Peyer's patch (tissue), 4 donors: ENCODE data around the gene CLDN8. TPM values are rescaled to one million over a fixed set of nuclear protein-coding genes. Genes with fewer than 3 reads are reported as not detected.

ENCODE experiments used
- DNase-seq, 3 donors: peaks; one replicate each; pipeline ENCODE4 v3.0.0-alpha.2; 2017 to 2019
- H3K27ac ChIP-seq, 4 donors: fragments of 200-600 bp; sonication (generic); one replicate each; pipeline ENCODE4 v1.5.1; 2016 to 2019
- H3K27me3 ChIP-seq, 2 donors: fragments of 200-600 bp; sonication (generic); one replicate each; pipeline ENCODE4 v1.5.1; 2019
- H3K36me3 ChIP-seq, 3 donors: fragments of 200-600 bp; sonication (generic); one replicate each; pipeline ENCODE4 v1.5.1; 2016 to 2019
- H3K4me1 ChIP-seq, 4 donors: fragments of 200-600 bp; sonication (generic); one replicate each; pipeline ENCODE4 v1.5.1; 2016 to 2019
- H3K4me3 ChIP-seq, 4 donors: fragments of 200-600 bp; sonication (generic); 1 replicate in 3 of 4; 2 replicates in 1 of 4; pipeline ENCODE4 v1.5.1; 2016 to 2019; ENCODE audit warnings: mild to moderate bottlenecking in 1 of 4
- H3K9me3 ChIP-seq, 4 donors: fragments of 200-600 bp; sonication (generic); one replicate each; pipeline ENCODE4 v1.5.1; 2016 to 2019; ENCODE audit warnings: mild to moderate bottlenecking in 1 of 4
- POLR2A ChIP-seq, 2 donors: fragments of 450-650 bp; IDR thresholded peaks; one replicate each; pipeline ENCODE4 v1.5.1; 2017; ENCODE audit warnings: antibody characterized with exemption in 2 of 2, mild to moderate bottlenecking in 2 of 2, moderate library complexity in 2 of 2
- total RNA-seq, 4 donors: library from RNA; depleted of rRNA; stranded (reverse); fragments of >200 nt; gene quantifications; one replicate each; pipeline ENCODE4 v1.1.0, GENCODE V29; 2016
- TF ChIP-seq, protein P1 (sequence below), 6 experiments: fragments of 450-650 bp in 4 of 6; fragments of 200-600 bp in 2 of 6; sonication (generic) in 1 of 6; IDR thresholded peaks; one replicate each; pipeline ENCODE4 v1.5.1; 2017 to 2019; ENCODE audit warnings: antibody characterized with exemption in 6 of 6, mild to moderate bottlenecking in 3 of 6, moderate library complexity in 1 of 6

The CLDN8 gene
- total RNA-seq, 4 donors from 2014 or later: 1.5 to 2.8 (median 1.6) TPM; not detected in 1

DNA sequence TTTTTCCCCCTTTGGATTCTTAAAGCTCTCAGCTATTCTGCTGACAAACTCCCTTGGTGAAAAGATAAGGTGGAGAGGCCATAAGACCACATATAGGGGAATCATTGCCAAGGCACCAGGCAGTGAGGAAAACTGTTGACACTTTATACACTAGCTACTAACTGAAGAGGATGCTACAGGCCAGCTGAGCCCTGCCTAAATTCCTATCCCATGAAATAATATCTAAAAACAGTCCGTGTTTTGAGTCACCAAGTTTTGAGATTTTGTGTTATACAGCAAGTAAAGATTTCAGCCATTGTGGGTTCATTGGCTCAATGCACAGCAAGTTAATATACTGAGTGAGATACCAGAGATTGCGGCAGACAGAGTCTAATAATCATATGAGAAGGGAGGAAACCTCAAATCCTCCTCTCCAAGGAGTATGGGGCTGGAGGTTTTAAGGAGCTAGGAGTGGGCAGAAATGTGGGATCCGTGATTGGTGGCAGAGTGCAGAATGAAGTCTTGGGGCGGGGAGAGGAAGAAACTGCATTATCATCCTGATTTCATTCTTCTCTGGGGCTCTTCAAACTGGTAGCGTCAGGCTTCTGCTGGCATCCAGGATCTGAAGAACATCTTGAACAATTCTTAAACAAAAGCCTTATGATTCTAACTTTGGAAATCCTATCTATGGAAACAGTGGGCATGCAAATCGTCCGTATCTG lies 9.2 kb downstream of the CLDN8 start:
- Histone ChIP-seq H3K4me1 (no peaks in the 10 kb centered on the region), H3K27me3 (no peaks in the 10 kb centered on the region), H3K27ac (no peak overlapping the region), H3K4me3 (no peak overlapping the region), H3K9me3 (no peaks in the 10 kb centered on the region), H3K36me3 (no peaks in the 10 kb centered on the region)
- TF ChIP-seq, protein P1, sequence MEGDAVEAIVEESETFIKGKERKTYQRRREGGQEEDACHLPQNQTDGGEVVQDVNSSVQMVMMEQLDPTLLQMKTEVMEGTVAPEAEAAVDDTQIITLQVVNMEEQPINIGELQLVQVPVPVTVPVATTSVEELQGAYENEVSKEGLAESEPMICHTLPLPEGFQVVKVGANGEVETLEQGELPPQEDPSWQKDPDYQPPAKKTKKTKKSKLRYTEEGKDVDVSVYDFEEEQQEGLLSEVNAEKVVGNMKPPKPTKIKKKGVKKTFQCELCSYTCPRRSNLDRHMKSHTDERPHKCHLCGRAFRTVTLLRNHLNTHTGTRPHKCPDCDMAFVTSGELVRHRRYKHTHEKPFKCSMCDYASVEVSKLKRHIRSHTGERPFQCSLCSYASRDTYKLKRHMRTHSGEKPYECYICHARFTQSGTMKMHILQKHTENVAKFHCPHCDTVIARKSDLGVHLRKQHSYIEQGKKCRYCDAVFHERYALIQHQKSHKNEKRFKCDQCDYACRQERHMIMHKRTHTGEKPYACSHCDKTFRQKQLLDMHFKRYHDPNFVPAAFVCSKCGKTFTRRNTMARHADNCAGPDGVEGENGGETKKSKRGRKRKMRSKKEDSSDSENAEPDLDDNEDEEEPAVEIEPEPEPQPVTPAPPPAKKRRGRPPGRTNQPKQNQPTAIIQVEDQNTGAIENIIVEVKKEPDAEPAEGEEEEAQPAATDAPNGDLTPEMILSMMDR (IDR thresholded peaks at IDR 0.05): no peak
- TF ChIP-seq POLR2A (IDR thresholded peaks at IDR 0.05): no peak
- no peak for DNase-seq

DNA sequence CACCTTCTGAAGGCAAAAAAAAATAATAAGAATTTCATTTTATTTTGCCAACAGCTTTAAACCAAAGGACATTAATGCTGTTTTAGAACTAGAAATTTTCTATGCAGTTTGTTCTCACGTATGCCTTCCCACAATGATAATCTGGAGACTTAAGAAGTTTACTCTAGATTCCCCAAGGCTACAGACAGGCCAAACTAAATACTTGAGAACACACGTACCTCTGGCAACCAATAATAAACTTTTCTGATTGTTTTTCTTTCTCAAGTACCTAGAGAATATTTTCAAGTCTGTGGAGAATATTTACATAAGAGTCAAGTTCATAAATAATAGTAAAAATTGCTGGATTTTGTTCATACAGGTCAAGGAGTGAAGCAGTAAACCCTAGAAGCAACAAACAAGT lies 15.9 kb downstream of the CLDN8 start:
- Histone ChIP-seq H3K4me1 (no peaks in the 10 kb centered on the region), H3K4me3 (no peak overlapping the region), H3K9me3 (no peaks in the 10 kb centered on the region), H3K36me3 (no peaks in the 10 kb centered on the region), H3K27ac (no peak overlapping the region), H3K27me3 (no peaks in the 10 kb centered on the region)
- DNase-seq: no peak
- TF ChIP-seq POLR2A (IDR thresholded peaks at IDR 0.05): no peak
- TF ChIP-seq, protein P1 (IDR thresholded peaks at IDR 0.05): no peak

DNA sequence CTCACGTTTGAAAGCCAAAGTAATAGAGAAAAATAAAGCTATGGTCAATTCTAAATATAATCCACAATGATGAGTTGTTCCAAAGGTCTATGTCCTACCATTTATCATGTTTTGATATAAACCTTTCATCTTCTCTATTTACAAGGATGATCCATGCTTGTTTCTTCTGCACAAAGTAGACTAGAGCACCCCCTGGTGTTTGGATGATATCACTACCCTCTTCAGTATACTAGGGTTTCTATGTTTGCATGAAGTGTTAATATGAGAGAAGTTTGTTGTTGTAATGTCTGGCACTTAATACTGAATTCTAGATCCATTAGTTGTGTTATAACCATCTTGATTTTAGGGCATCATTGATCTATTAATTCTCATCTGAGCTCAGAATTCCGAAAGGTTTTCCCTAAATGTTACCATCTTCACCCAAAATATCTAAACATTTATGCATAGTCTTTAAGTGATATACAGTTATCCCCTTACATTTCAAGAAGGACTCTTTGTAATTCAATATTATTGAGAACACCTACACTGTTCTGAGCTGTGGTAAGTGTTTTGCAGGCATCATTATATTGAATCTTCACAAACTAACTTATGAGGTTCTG lies 21.1 kb downstream of the CLDN8 start:
- H3K36me3 ChIP-seq: no peaks in the 10 kb centered on the region
- no peak for DNase-seq
- H3K9me3 ChIP-seq: no peaks in the 10 kb centered on the region
- H3K27me3 ChIP-seq: no peaks in the 10 kb centered on the region
- H3K4me3 ChIP-seq: no peak overlapping the region
- H3K4me1 ChIP-seq: no peaks in the 10 kb centered on the region
- H3K27ac ChIP-seq: no peak overlapping the region
- TF ChIP-seq, protein P1 (IDR thresholded peaks at IDR 0.05): peak in 4 of 6 experiments; percentile 39 to 69 (median 52)
- TF ChIP-seq POLR2A (IDR thresholded peaks at IDR 0.05): no peak

DNA sequence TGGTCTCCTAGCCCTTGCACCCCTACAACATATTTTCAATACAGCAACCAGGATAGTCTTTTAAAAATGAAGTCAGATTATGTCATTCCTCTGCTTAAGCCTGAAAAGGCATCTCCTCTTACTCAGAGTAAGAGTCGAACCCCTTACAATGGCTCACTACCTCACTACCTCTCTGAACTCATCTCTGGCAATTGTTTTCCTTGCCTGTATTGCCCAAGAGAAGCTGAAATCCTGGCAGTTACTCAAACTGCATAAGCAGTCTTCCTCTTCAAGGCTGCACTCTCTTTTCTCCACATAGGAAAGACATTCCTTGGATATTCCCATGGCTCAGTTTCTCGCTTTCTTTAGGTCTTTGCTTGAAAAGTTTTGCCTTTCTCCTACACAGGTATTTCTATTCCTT lies 22.7 kb downstream of the CLDN8 start:
- H3K4me1 ChIP-seq: no peaks in the 10 kb centered on the region
- no peak for TF ChIP-seq POLR2A (IDR thresholded peaks at IDR 0.05)
- TF ChIP-seq, protein P1 (IDR thresholded peaks at IDR 0.05): no peak
- H3K4me3 ChIP-seq: no peak overlapping the region
- no peaks in the 10 kb centered on the region for H3K36me3 ChIP-seq
- H3K27me3 ChIP-seq: no peaks in the 10 kb centered on the region
- H3K27ac ChIP-seq: no peak overlapping the region
- DNase-seq: no peak
- no peaks in the 10 kb centered on the region for H3K9me3 ChIP-seq

DNA sequence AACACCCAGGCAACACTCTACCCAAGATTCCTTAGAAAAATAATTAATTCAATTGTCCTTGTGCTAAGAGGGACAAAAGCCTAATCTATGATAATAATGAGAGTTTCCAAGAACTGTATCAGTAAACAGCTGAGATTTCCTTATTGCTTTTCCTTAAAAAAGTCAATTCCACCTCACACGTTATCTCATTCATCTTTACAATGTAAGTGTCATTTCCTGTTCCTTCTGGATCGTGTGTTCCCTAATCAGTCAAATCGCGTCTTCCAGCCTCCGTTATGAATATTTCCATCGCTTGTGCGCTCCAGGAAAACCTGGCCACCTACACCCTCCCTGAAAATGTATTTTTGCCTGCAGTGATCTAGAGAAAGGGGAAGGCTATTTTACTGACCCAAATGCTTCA lies 25.3 kb downstream of the CLDN8 start:
- no peak overlapping the region for H3K27ac ChIP-seq
- H3K36me3 ChIP-seq: no peaks in the 10 kb centered on the region
- DNase-seq: no peak
- no peaks in the 10 kb centered on the region for H3K27me3 ChIP-seq
- TF ChIP-seq, protein P1 (IDR thresholded peaks at IDR 0.05): no peak
- TF ChIP-seq POLR2A (IDR thresholded peaks at IDR 0.05): no peak
- H3K4me1 ChIP-seq: no peaks in the 10 kb centered on the region
- no peak overlapping the region for H3K4me3 ChIP-seq
- no peaks in the 10 kb centered on the region for H3K9me3 ChIP-seq
